Lung (tissue), 12 donors: ENCODE measurements around the gene SMYD4. TPM values are rescaled to one million over a fixed set of nuclear protein-coding genes. Genes with fewer than 3 reads are reported as not detected.

Experiments
- ATAC-seq: fragments of 200-7000 bp; cut with Tn5 transposase; one replicate; pipeline ENCODE4 v1.9.1; 2020; ENCODE audit warnings: moderate number of reproducible peaks; ENCODE audit not compliant: insufficient read depth, low FRiP score
- DNase-seq, 3 donors: peaks; one replicate each; pipeline ENCODE4 v3.0.0-alpha.2; 2013 to 2017
- H3K27ac ChIP-seq, 2 donors: one replicate each; pipeline ENCODE4 v1.5.1; 2013; ENCODE audit warnings: mild to moderate bottlenecking in 2 of 2, moderate library complexity in 2 of 2, control low read depth in 1 of 2, inconsistent platforms in 1 of 2, low read depth in 1 of 2, low read length in 1 of 2
- H3K27me3 ChIP-seq, 3 donors: one replicate each; pipeline ENCODE4 v1.5.1; 2013; ENCODE audit warnings: low read length in 2 of 3; ENCODE audit not compliant: control insufficient read depth in 3 of 3, insufficient read depth in 3 of 3
- H3K36me3 ChIP-seq, 4 donors: one replicate each; pipeline ENCODE4 v1.5.1; 2013; ENCODE audit warnings: low read length in 4 of 4, mild to moderate bottlenecking in 1 of 4, moderate library complexity in 1 of 4; ENCODE audit not compliant: control insufficient read depth in 4 of 4, insufficient read depth in 4 of 4
- H3K4me1 ChIP-seq, 5 donors: one replicate each; pipeline ENCODE4 v1.5.1; 2013; ENCODE audit warnings: low read length in 5 of 5, mild to moderate bottlenecking in 2 of 5, moderate library complexity in 1 of 5; ENCODE audit not compliant: control insufficient read depth in 5 of 5, insufficient read depth in 5 of 5
- H3K4me3 ChIP-seq: one replicate; pipeline ENCODE4 v1.5.1; 2013; ENCODE audit warnings: mild to moderate bottlenecking, control low read depth, moderate library complexity
- H3K9ac ChIP-seq, 2 donors: one replicate each; pipeline ENCODE4 v1.5.1; 2013; ENCODE audit warnings: low read length in 2 of 2, control low read depth in 1 of 2; ENCODE audit not compliant: insufficient read depth in 1 of 2
- H3K9me3 ChIP-seq, 4 donors: one replicate each; pipeline ENCODE4 v1.5.1; 2013; ENCODE audit warnings: low read length in 3 of 4, mild to moderate bottlenecking in 1 of 4, moderate library complexity in 1 of 4; ENCODE audit not compliant: control insufficient read depth in 4 of 4, insufficient read depth in 3 of 4
- WGBS, 2 donors: extraction: QIAGEN DNeasy Blood & Tissue Kit; methylation state at CpG; one replicate each; pipeline ENCODE4 v1.1.7; 2013; 5-methylcytosine and 5-hydroxymethylcytosine counted together
- polyA plus RNA-seq, 2 donors: library from polyadenylated mRNA; stranded (reverse); fragments of 200-250 nt; gene quantifications; one replicate each; pipeline ENCODE4 v1.2.1, GENCODE V29; 2013
- total RNA-seq, 2 donors: library from RNA; depleted of rRNA in 1 of 2; stranded (reverse); fragments of >200 nt in 1 of 2; gene quantifications; one replicate each; pipeline ENCODE4 v1.2.1, GENCODE V29; 2014 to 2021
- TF ChIP-seq, protein P1 (sequence below): IDR thresholded peaks from 2 replicates; pipeline ENCODE4 v1.5.1; 2012; ENCODE audit warnings: mild to moderate bottlenecking; ENCODE audit errors: control extremely low read depth, extremely low read depth
- donor health status: control.
- donor health status: control.
- donor health status: Bipolar disorder and iron deficiency.
- donor health status: healthy.
- donor health status: DM: yes; HTN: yes; CAD: no.

The SMYD4 gene
- total and polyA plus RNA-seq, 4 donors: 7.5 to 18.2 (median 11.2) TPM

GRCh38 chr17:1839516-1839915, 9.8 kb upstream of the SMYD4 start:
- no peak for ATAC-seq
- Histone ChIP-seq H3K9me3 (no peaks in the 10 kb centered on the region), H3K4me1 (no peaks in the 10 kb centered on the region), H3K4me3 (no peak overlapping the region), H3K27ac (no peak overlapping the region), H3K9ac (no peak overlapping the region), H3K27me3 (no peaks in the 10 kb centered on the region), H3K36me3 (peaks cover 0 to 14% (median 12%) of the 10 kb centered on the region in 4 donors)
- DNase-seq: no peak
- TF ChIP-seq, protein P1, sequence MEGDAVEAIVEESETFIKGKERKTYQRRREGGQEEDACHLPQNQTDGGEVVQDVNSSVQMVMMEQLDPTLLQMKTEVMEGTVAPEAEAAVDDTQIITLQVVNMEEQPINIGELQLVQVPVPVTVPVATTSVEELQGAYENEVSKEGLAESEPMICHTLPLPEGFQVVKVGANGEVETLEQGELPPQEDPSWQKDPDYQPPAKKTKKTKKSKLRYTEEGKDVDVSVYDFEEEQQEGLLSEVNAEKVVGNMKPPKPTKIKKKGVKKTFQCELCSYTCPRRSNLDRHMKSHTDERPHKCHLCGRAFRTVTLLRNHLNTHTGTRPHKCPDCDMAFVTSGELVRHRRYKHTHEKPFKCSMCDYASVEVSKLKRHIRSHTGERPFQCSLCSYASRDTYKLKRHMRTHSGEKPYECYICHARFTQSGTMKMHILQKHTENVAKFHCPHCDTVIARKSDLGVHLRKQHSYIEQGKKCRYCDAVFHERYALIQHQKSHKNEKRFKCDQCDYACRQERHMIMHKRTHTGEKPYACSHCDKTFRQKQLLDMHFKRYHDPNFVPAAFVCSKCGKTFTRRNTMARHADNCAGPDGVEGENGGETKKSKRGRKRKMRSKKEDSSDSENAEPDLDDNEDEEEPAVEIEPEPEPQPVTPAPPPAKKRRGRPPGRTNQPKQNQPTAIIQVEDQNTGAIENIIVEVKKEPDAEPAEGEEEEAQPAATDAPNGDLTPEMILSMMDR: no peak
- 93 to 99% methylated on average over 4 of the region's 4 CpGs for WGBS, 2 donors

DNA sequence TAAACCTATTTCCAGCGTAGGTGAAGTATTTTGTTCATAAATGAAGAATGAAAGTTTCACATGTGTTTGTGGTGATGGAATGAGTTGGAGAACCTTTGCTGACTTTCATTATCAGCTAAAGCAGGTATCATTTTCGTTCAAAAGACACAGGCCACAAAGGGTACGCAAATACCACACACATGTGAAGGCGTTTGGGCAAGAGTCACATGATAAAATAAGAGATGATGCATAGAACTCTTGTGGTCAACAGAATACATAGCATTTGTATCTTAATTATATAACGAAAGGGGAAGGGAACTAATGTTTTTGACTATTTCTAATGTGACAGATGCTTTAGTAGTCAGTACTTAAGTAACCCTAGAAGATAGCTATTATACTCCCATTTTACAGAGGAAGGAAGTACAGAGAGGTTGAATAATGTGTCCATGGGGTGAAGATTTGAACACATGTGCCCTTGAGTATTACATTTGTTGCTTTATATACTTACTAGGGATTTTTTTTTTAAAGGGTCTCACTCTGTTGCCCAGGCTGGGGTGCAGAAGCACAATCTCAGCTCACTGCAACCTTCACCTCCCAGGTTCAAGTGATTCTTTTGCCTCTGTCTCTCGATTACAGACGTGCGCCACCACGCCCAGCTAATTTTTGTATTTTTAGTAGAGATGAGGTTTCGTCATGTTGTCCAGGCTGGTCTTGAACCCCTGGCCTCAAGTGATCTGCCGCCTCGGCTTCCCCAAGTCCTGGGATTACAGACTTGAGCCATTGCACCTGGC, 4.9 kb upstream of the SMYD4 start:
- peaks cover 0 to 4% (median 1%) of the 10 kb centered on the region in 4 donors for H3K36me3 ChIP-seq
- no peaks in the 10 kb centered on the region for H3K9me3 ChIP-seq
- 81 to 84% methylated on average over 12 of the region's 12 CpGs for WGBS, 2 donors
- TF ChIP-seq, protein P1: no peak
- H3K27me3 ChIP-seq: no peaks in the 10 kb centered on the region
- H3K4me1 ChIP-seq: peaks cover 0 to 7% (median 3%) of the 10 kb centered on the region in 5 donors
- no peak for DNase-seq
- no peak overlapping the region for H3K4me3 ChIP-seq
- no peak for ATAC-seq
- no peak overlapping the region for H3K27ac ChIP-seq
- H3K9ac ChIP-seq: no peak overlapping the region

GRCh38 chr17:1830288-1830687, 586 bp upstream of the SMYD4 start:
- Histone ChIP-seq H3K9ac (peak overlapping the region; percentile 28 to 94), H3K4me3 (peak overlapping the region; percentile 79), H3K27ac (peak overlapping the region; percentile 81 to 89), H3K9me3 (no peaks in the 10 kb centered on the region), H3K27me3 (no peaks in the 10 kb centered on the region), H3K36me3 (peaks cover 0 to 8% (median 5%) of the 10 kb centered on the region in 4 donors), H3K4me1 (peaks cover 0 to 10% (median 7%) of the 10 kb centered on the region in 5 donors)
- ATAC-seq (no peak), DNase-seq (peak; percentile 14 to 30 (median 26))
- TF ChIP-seq, protein P1: no peak
- WGBS, 2 donors: 1% methylated on average over 11 of the region's 11 CpGs
